ENCODE results near the gene KCTD20.
A peak's percentile ranks its signal among the peaks of the same experiment; 100 is the strongest.

The KCTD20 gene

DNA sequence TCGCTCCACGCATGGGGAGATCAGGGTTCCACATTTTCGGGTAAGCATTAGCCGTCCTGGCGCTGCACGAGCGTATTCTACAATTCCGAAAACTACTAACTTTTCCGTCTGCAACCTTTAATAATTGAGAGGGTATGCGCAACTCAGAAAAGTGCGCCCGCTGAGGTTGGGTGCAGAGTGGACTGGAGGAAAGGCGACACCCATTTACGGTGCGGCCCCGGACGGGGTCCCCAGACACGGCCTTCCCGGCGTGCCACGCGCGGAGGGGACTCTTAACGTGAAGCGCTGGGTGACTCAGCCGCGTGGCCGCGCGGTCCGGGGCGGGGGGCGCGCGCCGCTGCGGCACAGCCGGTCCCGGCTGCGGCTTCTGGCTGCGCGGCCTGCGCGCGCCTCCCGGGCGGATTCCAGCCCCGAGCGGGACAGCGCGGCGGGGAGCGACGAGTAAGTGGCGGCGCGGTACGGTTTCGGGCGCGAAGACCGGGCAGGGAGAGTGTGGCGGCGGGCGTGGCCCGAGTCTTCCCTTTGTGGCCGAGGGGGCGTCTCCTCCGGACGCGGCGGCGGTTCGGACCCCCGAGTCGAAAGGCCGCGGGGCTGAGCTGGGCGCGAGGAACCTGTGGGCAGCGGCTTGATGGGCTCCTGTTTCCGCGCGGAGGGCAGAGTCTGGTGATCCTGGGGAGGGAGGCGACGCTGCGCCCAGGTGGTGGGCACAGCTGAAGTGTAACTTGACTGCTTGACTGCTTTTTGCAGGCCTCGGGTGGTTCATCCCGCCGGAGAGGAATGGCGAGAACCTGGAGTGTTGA lies at the start of gene KCTD20, which contains the start of gene PXT1 (continued):
- TF ChIP-seq ZBTB10 (tag by site-specific recombination; IDR thresholded peaks at IDR 0.05) (peak; percentile 83), PRDM2 (tag by site-specific recombination; IDR thresholded peaks at IDR 0.05; ENCODE audit: borderline replicate concordance) (no peak), ZNF2 (tag by site-specific recombination; IDR thresholded peaks at IDR 0.05) (peak; percentile 39; the same call in 1 of the 2 replicates), GLI4 (tag by site-specific recombination; IDR thresholded peaks at IDR 0.05) (0 out of 2 replicates have a peak, but pooled peaks have one; percentile 60), ZBTB7A (tag by site-specific recombination; IDR thresholded peaks at IDR 0.05; ENCODE audit: low read depth) (peak; percentile 19; the same call in 1 of the 2 replicates), ZSCAN5A (tag by site-specific recombination; IDR thresholded peaks at IDR 0.05) (peak; percentile 41; the same call in 1 of the 2 replicates), BCL11B (tag by site-specific recombination; IDR thresholded peaks at IDR 0.05; ENCODE audit: low read depth) (peak; percentile 19; the same call in 1 of the 2 replicates), ZNF324 (tag by site-specific recombination; IDR thresholded peaks at IDR 0.05) (0 out of 2 replicates have a peak, but pooled peaks have one; percentile 9), ZIC2 (tag by site-specific recombination; IDR thresholded peaks at IDR 0.05) (peak; percentile 94), ZNF394 (tag by site-specific recombination; IDR thresholded peaks at IDR 0.05; ENCODE audit: borderline replicate concordance) (no peak; the same call in 1 of the 2 replicates), HOXC10 (CRISPR knock-in tag; IDR thresholded peaks at IDR 0.05) (0 out of 2 replicates have a peak, but pooled peaks have one; percentile 66), ZFHX2 (tag by site-specific recombination; conservative IDR thresholded peaks at IDR 0.05) (0 out of 2 replicates have a peak, but pooled peaks have one; percentile 8), ZNF404 (tag by site-specific recombination; IDR thresholded peaks at IDR 0.05) (no peak), ZNF366 (tag by site-specific recombination; conservative IDR thresholded peaks at IDR 0.05) (no peak), PATZ1 (tag by site-specific recombination; IDR thresholded peaks at IDR 0.05) (peak; percentile 85), GLIS2 (tag by site-specific recombination; IDR thresholded peaks at IDR 0.05) (peak; percentile 78), ZSCAN30 (tag by site-specific recombination; IDR thresholded peaks at IDR 0.05) (0 out of 2 replicates have a peak, but pooled peaks have one; percentile 41), YY2 (tag by site-specific recombination; IDR thresholded peaks at IDR 0.05) (peak; percentile 64; the same call in 1 of the 2 replicates), ZBTB17 (tag by site-specific recombination; IDR thresholded peaks at IDR 0.05) (peak; percentile 91)
- TF ChIP-seq, protein P1, sequence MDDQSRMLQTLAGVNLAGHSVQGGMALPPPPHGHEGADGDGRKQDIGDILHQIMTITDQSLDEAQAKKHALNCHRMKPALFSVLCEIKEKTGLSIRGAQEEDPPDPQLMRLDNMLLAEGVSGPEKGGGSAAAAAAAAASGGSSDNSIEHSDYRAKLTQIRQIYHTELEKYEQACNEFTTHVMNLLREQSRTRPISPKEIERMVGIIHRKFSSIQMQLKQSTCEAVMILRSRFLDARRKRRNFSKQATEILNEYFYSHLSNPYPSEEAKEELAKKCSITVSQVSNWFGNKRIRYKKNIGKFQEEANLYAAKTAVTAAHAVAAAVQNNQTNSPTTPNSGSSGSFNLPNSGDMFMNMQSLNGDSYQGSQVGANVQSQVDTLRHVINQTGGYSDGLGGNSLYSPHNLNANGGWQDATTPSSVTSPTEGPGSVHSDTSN (CRISPR knock-in tag; IDR thresholded peaks at IDR 0.05): peak; percentile 62; the same call in 1 of the 2 replicates
- TF ChIP-seq, protein P2, sequence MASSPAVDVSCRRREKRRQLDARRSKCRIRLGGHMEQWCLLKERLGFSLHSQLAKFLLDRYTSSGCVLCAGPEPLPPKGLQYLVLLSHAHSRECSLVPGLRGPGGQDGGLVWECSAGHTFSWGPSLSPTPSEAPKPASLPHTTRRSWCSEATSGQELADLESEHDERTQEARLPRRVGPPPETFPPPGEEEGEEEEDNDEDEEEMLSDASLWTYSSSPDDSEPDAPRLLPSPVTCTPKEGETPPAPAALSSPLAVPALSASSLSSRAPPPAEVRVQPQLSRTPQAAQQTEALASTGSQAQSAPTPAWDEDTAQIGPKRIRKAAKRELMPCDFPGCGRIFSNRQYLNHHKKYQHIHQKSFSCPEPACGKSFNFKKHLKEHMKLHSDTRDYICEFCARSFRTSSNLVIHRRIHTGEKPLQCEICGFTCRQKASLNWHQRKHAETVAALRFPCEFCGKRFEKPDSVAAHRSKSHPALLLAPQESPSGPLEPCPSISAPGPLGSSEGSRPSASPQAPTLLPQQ (tag by site-specific recombination; IDR thresholded peaks at IDR 0.05): peak; percentile 74; the same call in 1 of the 2 replicates
- TF ChIP-seq, protein P3, sequence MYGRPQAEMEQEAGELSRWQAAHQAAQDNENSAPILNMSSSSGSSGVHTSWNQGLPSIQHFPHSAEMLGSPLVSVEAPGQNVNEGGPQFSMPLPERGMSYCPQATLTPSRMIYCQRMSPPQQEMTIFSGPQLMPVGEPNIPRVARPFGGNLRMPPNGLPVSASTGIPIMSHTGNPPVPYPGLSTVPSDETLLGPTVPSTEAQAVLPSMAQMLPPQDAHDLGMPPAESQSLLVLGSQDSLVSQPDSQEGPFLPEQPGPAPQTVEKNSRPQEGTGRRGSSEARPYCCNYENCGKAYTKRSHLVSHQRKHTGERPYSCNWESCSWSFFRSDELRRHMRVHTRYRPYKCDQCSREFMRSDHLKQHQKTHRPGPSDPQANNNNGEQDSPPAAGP (tag by site-specific recombination; IDR thresholded peaks at IDR 0.05): peak; percentile 78; the same call in 1 of the 2 replicates
